ENCODE data around the gene GPATCH4. TPM values are rescaled to one million over a fixed set of nuclear protein-coding genes. Genes with fewer than 3 reads are reported as not detected.
A peak's percentile ranks its signal among the peaks of the same experiment; 100 is the strongest.
"Not testable (repeated sequence)": the region's sequence is repeated elsewhere in the genome, so short reads cannot be mapped to it uniquely, and the experiment has no call there.

GPATCH4 gene
- total and polyA plus RNA-seq, 2 of the 4 experiments (the other 2 are of a cell fraction): 32.6 to 41.8 TPM

GRCh38 chr1:156552937-156553336, 48.3 kb downstream of the GPATCH4 start:
- in situ Hi-C loops (cut with MboI; ENCODE audit: low sequenced_read_pairs); DNase-seq; H3K9me1 ChIP-seq (ENCODE audit: insufficient read depth, low read length); H3K4me1 ChIP-seq (ENCODE audit: control insufficient read depth, insufficient read depth, low read length); POLR2A ChIA-PET (ENCODE audit: unreplicated experiment); H2BK5ac ChIP-seq (ENCODE audit: low read depth, low read length, poor library complexity, severe bottlenecking); H3K14ac ChIP-seq (replicated peaks; ENCODE audit: low read depth, low read length); H3K27ac ChIP-seq (ENCODE audit: insufficient read depth, low read length); H2BK15ac ChIP-seq (ENCODE audit: low read depth, low read length); H3K9me3 ChIP-seq (ENCODE audit: control insufficient read depth, insufficient read depth, low read length); H3K4ac ChIP-seq (ENCODE audit: low read depth, low read length); H3K4me2 ChIP-seq (ENCODE audit: low read depth, low read length); H2AFZ ChIP-seq (replicated peaks; ENCODE audit: low read length, poor library complexity); H4K91ac ChIP-seq (ENCODE audit: insufficient read depth, low read depth, low read length); H3K9ac ChIP-seq (ENCODE audit: low read depth, low read length); CTCF ChIA-PET; H3K23ac ChIP-seq (ENCODE audit: low read depth, low read length); intact Hi-C loops (cut with micrococcal nuclease); ATAC-seq (ENCODE audit: low read depth); H3K4me3 ChIP-seq (ENCODE audit: insufficient read depth, low read depth, low read length); BruUV-seq (replicated peaks); H2BK120ac ChIP-seq (ENCODE audit: low read depth, low read length); H3K27me3 ChIP-seq (ENCODE audit: control insufficient read depth, insufficient read depth, low read length); H2BK20ac ChIP-seq (ENCODE audit: low read depth, low read length); H4K20me1 ChIP-seq (ENCODE audit: insufficient read depth, low read length); H2AK5ac ChIP-seq (ENCODE audit: low read depth, low read length); H4K5ac ChIP-seq (ENCODE audit: low read depth, low read length); dilution Hi-C loops (cut with HindIII; ENCODE audit: low sequenced_read_pairs, unreplicated experiment); H3K56ac ChIP-seq (ENCODE audit: extremely low read depth, insufficient read depth, low read length); H3K18ac ChIP-seq (ENCODE audit: low read depth, low read length); H4K8ac ChIP-seq (ENCODE audit: low read depth in 2 of 2, low read length in 2 of 2): not testable (repeated sequence)
- Histone ChIP-seq H2AK9ac (replicated peaks; ENCODE audit: low read depth, low read length, poor library complexity) (peak overlapping the region; percentile 50), H3K79me1 (ENCODE audit: low read depth in 1 of 2, low read length in 2 of 2) (peaks cover 0 to 22% of the 10 kb centered on the region in 2 experiments; a peak in 3 of 4 replicates), H3K36me3 (ENCODE audit: control insufficient read depth, insufficient read depth, low read length) (peaks cover 11% of the 10 kb centered on the region)
- TF ChIP-seq CEBPB (IDR thresholded peaks at IDR 0.05; ENCODE audit: low read depth, low read length): peak; percentile 60; the same call in 1 of the 2 replicates
- WGBS, 2 experiments (ENCODE audit: extremely low coverage in 2 of 2, insufficient read length in 1 of 2): 90% methylated on average over 2 of the region's 4 CpGs; no CpG with 5 or more reads in 1 of the 2 experiments

All from IMR-90 (cell line).